GM21786 (cell line): ENCODE results near the gene SKIDA1.
"Not testable (repeated sequence)": the region's sequence is repeated elsewhere in the genome, so short reads cannot be mapped to it uniquely, and the experiment has no call there.

Experiments used
- ATAC-seq: cut with Tn5 transposase; IDR thresholded peaks from one replicate; pipeline ENCODE4 v1.9.1; 2021; ENCODE audit not compliant: unreplicated experiment

The SKIDA1 gene

DNA sequence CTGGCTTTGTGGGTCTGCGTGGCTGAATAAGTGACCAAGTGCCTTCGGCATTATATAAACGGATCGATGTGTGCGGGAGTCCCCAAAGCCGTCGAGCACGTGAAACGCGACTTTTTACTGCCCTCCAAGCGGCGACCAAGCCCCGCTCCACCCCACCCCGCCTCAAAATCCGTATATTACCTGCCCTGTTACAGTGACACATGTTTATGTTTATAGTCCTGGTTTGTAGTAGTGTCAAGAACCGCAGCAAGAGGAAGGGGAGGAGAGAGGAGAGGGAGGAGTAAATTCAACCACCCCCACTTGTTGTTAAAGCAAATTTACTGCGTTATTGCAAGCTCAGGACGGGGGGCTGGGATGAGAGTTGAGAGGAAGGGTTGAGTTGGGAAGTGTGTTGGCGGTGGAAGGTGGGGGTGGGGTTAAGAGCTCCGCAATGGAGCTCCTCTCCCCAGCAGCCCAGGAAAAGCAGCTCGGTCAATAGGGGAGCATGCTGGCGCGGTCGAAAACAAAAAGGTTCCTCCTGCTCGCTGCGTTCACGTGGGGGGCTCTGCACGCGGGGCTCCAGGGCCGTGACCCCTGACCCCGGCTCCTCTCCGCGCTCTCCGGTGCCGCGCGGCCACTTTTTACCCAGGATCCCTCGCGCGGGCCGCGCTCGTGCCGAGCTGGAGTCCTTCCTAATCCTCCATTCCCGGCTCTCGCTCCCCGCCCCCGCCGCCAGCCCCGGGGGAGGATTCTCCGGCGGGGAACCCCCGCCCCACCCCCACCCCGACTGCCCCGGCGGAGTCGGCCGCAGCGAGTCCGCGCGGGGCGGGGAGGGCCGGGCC lies at the start of gene SKIDA1:
SKIDA1 (minus strand) TSS at position 316 of the 821 bp plus-strand sequence. CDS start 7,860 bp downstream, outside the sequence.
- ATAC-seq = peak; percentile 52

DNA sequence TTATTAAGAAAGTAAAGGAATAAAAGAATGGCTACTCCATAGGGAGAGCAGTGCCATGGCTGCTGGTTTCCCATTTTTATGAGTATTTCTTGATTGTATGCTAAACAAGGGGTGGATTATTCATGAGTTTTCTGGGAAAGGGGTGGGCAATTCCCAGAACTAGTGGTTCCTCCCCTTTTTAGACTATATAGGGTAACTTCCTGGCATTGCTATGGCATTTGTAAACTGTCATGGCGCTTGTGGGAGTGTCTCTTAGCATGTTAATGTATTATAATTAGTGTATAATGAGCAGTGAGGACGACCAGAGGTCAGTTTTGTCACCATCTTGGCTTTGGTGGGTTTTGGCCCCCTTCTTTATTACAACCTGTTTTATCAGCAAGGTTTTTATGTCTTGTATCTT lies 49.0 kb upstream of the SKIDA1 start:
- ATAC-seq = not testable (repeated sequence)

DNA sequence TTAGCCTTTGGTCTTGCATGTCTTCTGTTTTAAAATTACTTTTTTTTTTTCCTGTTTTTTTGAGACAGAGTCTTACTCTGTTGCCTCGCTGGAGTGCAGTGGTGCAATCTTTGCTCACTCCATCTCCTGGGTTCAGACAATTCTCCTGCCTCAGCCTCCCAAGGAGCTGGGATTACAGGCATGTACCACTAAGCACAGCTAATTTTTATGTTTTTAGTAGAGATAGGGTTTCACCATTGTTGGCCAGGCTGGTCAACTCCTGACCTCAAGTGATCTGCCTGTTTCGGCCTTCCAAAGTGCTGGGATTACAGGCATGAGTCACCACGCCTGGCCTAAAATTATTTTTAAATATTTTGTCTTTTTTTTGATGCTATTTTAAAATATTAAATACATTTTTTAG lies 47.1 kb upstream of the SKIDA1 start:
- ATAC-seq = no peak

DNA sequence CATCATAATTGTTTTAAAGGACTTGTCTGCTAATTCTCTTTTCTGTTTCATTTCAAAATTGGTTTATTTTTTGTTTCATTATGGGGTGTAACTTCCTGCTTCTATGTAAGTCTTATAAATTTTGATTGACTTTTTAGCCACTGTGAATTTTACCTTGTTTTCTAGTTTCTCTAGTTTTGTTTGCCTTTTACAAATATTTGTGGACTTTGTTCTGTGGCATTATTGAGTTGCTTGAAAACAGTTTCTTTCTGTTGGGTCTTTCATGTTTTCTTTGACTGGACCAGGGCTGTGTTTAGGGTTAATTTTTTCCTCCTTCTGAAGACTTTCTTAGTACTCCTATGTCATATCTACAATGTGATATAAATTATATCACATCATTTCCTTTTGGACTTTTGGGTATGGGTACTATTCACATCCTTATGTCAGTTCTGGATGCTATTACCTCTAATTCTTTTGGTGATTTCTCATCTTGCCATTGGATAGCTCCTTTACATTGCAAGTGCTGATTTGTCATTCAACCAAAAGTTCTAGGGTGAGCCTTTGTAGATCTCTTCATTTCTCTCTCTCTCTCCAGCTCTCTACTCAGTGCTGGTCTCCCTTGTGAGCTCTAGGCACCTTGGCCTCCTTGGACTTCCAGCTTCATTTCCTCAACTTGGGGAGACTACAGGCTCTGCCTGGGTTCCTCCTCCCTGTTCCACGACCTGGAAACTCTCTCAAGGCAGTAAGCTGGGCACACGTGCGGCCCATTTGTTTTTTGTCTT lies 45.5 kb upstream of the SKIDA1 start:
- no peak for ATAC-seq

DNA sequence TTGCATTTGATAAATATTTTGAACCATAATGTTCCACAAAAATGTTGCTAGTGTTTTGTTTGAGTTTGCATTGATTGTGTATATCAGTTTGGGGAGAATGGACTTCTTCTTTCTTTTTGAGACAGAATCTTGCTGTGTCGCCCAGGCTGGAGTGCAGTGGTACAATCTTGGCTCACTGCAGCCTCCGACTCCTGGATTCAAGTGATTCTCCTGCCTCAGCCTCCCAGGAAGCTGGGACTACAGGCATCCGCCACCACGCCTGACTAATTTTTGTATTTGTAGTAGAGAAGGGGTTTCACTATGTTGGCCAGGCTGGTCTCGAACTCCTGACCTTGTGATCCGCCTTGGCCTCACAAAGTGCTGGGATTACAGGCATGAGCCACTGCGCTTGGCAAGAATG lies 33.5 kb upstream of the SKIDA1 start:
- not testable (repeated sequence) for ATAC-seq

DNA sequence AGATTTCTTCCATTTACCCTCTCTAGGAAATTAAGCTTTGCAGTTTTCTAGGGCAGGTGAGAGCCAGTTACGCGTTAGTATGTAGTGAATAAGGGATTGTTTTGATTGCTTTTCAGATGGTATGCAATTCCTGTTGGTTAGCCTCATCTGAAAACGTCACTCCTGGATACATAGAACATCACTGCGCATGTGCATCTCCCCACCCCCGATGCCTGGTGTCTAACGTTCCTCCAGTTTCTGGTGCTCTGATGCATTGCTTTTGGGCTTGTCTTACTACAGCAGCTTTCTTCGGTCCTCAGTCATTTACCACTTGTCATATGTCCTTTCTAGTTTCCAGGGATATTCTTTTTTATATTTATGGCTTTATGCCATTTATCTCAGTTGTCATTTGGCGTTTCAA lies 31.0 kb upstream of the SKIDA1 start:
- no peak for ATAC-seq

DNA sequence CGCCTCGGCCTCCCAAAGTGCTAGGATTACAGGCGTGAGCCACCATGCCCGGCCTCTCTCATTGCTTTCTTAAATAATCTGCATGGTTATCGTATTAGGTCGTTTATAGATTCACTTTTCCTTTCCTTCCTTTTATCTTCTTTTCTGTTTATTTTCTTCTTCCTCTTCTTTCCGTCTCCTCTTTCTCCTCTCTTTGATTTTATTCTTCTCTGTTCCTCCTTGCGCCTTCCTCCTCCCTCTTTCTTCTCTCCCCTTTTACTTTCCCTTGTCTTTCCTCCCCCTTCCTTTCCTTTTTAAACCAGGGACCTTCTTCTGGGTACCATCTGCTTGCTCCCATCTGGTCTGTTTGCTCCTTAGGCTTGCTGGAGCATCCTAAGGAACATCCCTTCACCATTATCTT lies 27.2 kb upstream of the SKIDA1 start:
- ATAC-seq = no peak

DNA sequence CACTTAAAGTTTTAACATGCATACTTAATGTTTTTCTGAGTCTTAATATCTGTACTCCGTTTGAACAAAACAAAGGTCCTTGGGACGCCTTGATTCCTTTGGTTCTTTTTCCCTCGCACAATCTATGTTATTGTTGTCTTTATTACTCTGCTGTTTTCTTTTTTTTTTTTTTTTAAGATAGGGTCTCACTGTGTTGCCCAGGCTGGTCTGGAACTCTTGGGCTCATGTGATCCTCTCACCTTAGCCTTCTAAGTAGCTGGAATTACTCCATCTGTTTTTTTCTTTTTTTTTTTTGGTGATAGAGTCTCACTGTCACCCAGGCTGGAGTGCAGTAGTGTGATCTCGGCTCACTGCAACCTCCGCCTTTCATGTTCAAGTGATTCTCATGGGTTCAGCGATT lies 21.8 kb upstream of the SKIDA1 start:
- no peak for ATAC-seq

DNA sequence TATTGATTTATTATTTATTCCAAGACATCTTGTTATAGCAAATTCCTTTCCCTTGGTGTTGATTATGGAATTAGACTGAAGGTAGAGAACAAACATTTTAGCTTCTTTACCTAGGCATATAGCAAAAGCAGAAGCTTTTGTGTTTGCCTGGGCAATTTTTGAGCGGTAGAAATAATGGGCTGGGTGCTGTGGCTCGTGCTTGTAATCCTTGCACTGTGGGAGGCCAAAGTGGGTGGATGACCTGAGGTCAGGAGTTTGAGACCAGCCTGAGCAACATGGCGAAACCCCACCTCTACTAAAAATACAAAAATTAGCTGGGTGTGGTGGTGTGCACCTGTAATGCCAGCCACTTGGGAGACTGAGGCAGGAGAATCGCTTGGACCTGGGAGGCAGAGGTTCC lies 15.2 kb upstream of the SKIDA1 start:
- not testable (repeated sequence) for ATAC-seq

DNA sequence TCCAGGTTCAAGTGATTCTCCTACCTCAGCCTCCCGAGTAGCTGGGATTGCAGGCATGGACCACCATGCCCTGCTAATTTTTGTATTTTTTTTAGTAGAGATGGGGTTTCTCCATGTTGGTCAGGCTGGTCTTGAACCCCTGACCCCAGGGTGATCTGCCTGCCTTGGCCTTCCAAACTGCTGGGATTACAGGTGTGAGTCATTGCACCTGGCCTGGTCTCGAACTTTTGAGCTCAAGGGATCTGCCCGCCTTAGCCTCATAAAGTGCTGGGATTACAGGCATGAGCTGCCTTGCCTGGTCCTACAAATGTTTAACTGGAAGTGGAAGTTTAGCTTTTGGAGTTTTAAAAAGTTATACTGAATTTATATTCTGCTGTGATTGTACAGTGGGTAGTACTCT lies 11.4 kb upstream of the SKIDA1 start:
- no peak for ATAC-seq

DNA sequence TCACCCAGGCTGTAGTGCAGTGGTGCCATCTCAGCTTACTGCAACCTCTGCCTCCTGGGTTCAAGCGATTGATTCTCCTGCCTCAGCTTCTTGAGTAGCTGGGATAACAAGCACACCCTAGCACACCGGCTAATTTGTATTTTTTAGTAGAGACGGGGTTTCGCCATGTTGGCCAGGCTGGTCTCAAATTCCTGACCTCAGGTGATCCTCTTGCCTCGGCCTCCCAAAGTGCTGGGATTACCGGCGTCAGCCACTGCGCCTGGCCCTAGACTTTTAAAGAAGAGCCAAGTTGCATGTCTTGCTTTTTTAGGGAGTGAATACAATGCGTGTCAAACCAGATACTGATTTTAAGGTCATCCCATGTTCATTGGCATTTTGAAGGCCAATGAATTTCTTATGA lies 10.5 kb upstream of the SKIDA1 start:
- not testable (repeated sequence) for ATAC-seq

DNA sequence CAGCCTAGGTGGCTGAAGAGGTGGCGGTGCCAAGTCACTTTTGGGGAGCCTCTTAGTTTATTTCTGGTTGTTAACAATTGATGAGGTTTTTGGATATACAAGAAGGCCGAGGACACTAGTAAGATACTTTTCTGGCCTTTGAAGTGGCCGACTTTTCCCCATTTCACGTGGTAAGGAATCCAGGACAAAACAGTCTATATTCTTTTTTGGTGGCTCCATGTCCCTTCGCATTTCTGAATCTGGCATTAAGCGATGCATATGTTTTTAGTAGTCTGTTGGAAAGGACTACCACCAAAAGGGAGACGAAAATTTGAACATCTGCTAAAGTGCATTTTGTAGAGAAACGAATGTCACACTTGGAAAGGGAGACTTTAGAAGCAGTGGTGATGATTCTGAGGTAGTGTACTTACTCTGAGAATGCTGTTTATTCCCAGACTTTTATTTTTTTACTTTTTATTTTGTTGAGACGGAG lies 10.0 kb upstream of the SKIDA1 start:
- ATAC-seq = no peak

DNA sequence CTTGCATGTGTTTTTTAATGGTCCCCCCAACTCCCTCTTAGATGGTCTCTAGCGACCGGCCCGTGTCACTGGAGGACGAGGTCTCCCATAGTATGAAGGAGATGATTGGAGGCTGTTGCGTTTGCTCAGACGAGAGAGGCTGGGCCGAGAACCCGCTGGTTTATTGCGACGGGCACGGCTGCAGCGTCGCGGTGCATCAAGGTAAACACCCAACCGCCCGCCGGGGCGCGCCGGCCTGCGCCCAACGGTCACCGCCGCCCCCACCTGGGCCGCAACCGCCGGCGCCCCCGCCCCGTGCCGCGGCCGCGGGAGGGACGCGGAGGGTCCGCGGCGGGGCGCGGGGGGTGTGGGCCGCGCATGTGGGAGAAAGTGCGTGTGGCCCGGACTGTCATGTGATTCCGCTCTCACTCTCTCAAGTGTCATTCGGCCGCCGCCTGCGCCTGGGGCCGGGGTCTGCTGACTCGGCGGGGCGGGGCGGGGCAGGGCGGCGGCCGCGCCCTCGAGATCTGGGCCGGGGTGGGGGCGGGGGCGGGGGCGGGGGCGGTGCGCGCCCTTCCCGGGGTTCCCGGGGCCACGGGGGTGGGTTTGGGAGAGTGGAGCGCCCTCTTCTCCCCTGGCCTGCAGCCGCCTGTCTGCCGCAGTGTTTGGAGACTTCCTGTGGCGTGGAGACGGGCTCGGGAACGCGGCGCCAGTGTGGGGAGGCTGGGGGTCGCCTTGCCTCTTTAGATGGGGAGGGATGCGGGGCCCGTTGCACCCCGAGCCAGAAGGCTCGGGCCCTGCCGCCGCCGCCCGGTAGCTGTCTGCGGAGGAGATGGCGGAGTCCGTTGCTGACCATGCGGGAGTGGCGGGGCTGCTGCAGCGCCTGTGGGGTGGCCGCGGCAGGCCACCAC lies 9.4 kb upstream of the SKIDA1 start:
- ATAC-seq = no peak

DNA sequence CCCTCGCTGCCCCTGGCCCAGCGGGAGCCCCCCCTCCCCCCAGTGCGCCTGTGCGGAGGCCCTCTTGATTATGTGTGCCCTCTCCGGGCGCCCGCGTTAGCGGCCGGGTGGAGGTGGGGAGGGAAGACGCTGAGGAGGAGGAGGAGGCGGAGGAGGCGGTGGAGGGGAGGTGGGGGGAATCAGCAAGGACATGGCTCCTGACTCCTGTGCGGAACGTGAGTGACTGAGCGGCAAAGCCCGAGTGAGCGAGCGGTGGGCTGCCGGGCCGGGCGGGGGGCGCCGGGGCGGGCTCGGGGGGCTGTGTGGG lies 8.8 kb upstream of the SKIDA1 start:
- ATAC-seq = no peak

DNA sequence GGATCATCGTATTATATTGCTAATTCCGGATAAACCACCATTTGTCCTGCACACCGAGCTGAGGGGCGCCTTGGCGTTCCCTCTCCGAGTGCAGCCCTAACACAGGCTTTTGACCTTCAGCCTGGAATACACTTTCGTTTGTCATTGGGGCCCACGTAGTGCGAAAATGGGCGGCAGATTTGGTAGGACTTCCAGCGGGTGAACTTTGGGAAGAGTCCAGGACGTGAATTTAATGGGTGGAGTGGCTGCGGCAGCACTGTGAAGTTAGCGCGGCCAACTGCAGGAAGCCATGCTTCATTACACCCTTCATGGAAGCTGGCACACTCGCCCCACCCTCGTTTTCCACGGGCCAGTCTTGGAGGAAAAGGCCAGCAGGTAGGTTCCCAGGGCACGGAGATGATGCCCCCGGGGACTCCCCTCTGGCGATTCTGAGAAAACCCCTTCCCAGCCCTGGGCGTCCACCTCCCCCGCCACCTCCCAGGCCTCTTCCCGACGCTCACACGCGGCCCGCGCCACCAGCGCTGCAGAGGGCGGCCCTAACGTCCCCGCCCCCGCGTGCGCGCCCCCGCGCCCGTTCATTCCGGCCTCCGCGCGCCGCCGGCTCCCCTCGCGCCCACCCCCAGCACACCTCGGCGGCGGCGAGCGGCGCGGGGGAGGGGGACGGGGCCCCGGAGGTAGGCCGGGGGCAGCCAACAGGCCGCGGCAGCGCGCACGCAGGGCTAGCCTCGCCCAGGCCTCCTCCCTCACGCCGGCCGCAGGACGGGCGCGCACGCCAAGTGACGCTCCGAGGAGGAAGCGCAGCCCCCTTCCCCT lies 8.2 kb upstream of the SKIDA1 start, which contains the start of gene MLLT10:
MLLT10 (plus strand) TSS at position 766 of the 813 bp plus-strand sequence. CDS start 413 bp downstream, outside the sequence.
- peak; percentile 84 for ATAC-seq

DNA sequence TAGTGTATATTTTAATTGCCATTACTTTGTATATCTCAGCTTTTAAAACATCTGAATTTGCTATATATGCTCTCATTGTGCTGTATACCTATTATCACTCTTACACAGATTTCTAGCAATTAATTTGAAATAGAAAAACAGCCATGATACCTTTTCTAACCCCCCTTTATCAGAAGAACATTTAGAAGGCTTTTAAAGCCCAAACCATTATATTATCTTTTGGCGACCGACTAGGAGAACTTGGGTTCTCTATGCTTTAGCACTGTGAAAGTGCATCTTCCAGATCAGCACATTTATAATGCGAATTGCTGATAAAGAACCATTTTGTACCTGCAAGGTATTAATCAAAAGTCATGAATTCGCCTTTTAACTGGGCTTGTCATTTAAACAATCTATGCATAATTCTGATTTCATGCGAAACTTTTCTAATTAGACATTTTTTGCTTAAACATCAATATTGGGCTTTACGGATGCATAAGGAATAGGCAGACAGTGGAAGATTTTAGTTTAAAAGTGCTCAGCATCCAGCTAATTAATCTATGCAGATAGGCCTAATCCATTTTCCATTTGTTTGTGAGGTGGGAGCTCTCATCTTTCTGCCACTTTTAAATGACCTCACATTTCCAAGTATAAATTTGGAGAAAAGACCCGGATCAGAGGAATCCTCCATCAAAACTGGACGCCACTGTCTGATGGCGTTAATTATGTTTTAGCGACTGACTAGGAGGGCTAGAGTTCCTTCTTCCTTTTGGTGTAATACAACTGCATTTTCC lies 7.4 kb upstream of the SKIDA1 start:
- ATAC-seq = no peak

DNA sequence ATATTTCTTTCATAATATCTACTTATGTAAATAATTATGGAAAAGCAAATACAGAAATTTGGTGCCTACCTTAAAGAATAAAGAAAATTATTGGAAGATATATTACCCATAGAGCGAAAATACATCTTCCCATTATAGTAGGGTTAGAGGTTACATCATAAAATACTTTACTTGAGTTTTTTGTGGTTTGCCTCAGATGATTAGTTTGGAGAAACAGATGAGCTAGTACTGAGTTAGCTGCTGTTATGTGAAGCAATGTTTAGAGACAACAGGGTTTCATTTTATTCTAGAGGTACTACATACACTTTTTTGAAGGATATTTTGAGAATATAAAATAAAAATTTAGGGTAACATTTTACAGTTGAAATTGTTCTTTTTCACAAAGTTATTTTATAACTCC lies 5.7 kb upstream of the SKIDA1 start:
- ATAC-seq = no peak

DNA sequence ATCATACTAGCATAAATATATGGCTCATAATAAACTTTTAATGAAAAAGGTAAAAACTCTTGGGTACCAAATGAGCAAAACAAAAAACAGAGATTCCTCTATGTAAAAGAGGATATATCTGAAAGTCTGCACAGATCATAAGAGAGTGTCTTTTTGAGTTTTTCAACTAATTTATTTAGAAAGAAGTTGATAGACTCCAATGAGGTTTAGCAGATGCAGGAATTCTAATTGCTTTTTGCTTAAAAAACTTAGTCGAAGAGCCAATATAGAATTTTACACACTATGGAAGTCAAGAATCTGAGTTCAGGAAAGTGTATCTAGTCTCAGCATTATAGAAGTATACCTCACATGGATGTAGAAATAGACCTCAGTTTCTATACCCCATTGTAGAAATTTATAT lies 5.2 kb upstream of the SKIDA1 start:
- no peak for ATAC-seq

DNA sequence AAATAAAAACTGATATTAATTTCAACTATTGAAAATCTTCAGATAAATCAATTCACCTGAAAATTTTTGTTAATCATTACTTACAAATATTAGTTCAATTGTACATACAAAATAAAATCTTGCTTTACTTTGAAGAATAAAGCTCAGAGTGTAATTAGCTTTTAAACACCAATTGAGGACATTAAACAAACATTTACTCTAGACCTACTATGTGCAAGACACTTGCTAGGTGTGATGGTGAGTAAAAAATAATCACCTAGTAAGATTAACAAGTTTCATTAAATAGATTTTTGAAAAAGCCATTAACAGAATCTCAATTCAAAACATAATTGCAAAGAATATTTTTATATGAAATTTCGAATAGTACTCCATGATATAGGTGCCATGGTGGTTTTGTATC lies 4.7 kb upstream of the SKIDA1 start:
- no peak for ATAC-seq
